ENCODE results near the gene NOP16.

The NOP16 gene

GRCh38 chr5:176384991-176385390 is 3.4 kb downstream of the NOP16 start:
- DNase-seq (ENCODE audit: low read depth) = no peak

- DNase-seq (ENCODE audit: low read depth) = no peak
Observed at GRCh38 chr5:176384366-176384930, 4.0 kb downstream of the NOP16 start.

GRCh38 chr5:176383961-176384360 is 4.4 kb downstream of the NOP16 start:
- DNase-seq (ENCODE audit: low read depth) = no peak

GRCh38 chr5:176383248-176383905 is 5.0 kb downstream of the NOP16 start:
- no peak for DNase-seq (ENCODE audit: low read depth)

GRCh38 chr5:176382721-176383120 is 5.7 kb downstream of the NOP16 start:
- DNase-seq (ENCODE audit: low read depth) = no peak

- DNase-seq (ENCODE audit: low read depth) = no peak
Observed at GRCh38 chr5:176381979-176382378, 6.4 kb downstream of the NOP16 start.

GRCh38 chr5:176381423-176381822 is 7.0 kb downstream of the NOP16 start:
- no peak for DNase-seq (ENCODE audit: low read depth)

- DNase-seq (ENCODE audit: low read depth) = no peak
Observed at GRCh38 chr5:176379881-176380280, 8.5 kb downstream of the NOP16 start.

GRCh38 chr5:176373100-176373818 is 15.1 kb downstream of the NOP16 start:
- no peak for DNase-seq (ENCODE audit: low read depth)

- no peak for DNase-seq (ENCODE audit: low read depth)
Observed at GRCh38 chr5:176371621-176372539, 16.5 kb downstream of the NOP16 start.

GRCh38 chr5:176369934-176370711 is 18.3 kb downstream of the NOP16 start:
- no peak for DNase-seq (ENCODE audit: low read depth)

GRCh38 chr5:176368726-176369125 is 19.7 kb downstream of the NOP16 start:
- no peak for DNase-seq (ENCODE audit: low read depth)

GRCh38 chr5:176366232-176366894 is 22.0 kb downstream of the NOP16 start:
- DNase-seq (ENCODE audit: low read depth) = no peak

- DNase-seq (ENCODE audit: low read depth) = peak; percentile 31
Observed at GRCh38 chr5:176365351-176366231, 22.8 kb downstream of the NOP16 start, which contains the start of gene ARL10. ARL10 (plus strand) TSS chr5:176365487; CDS start chr5:176365564, 77 bp downstream.

- no peak for DNase-seq (ENCODE audit: low read depth)
Observed at GRCh38 chr5:176364765-176365350, 23.5 kb downstream of the NOP16 start.

- DNase-seq (ENCODE audit: low read depth) = no peak
Observed at GRCh38 chr5:176362233-176362490, 26.2 kb downstream of the NOP16 start.

- peak; percentile 79 for DNase-seq (ENCODE audit: low read depth)
Observed at GRCh38 chr5:176361437-176362232, 26.8 kb downstream of the NOP16 start, which contains the start of gene KIAA1191. KIAA1191 (minus strand) TSS chr5:176361764; CDS start chr5:176359508, 2,256 bp downstream.

GRCh38 chr5:176360894-176361436 is 27.4 kb downstream of the NOP16 start:
- DNase-seq (ENCODE audit: low read depth) = no peak
